Right lobe of liver (tissue), 6 donors: Measurements from ENCODE around the gene LGMN. TPM values are rescaled to one million over a fixed set of nuclear protein-coding genes. Genes with fewer than 3 reads are reported as not detected.

ENCODE experiments used
- ATAC-seq, 4 donors: fragments of 200-7000 bp; cut with Tn5 transposase; one replicate each; pipeline ENCODE4 v1.9.1; 2020; ENCODE audit warnings: mild to moderate bottlenecking in 4 of 4, moderate library complexity in 4 of 4
- DNase-seq, 3 donors: peaks; one replicate each; pipeline ENCODE4 v3.0.0-alpha.2; 2020
- H3K27ac ChIP-seq, 3 donors: fragments of 200-600 bp; one replicate each; pipeline ENCODE4 v1.8.0; 2022
- H3K27me3 ChIP-seq, 2 donors: fragments of 200-600 bp; one replicate each; pipeline ENCODE4 v1.8.0; 2022
- H3K36me3 ChIP-seq, 4 donors: fragments of 200-600 bp; sonication (generic) in 1 of 4; one replicate each; pipeline versions ENCODE4 v1.5.1 to v1.8.0; 2017 to 2022; ENCODE audit warnings: control low read depth in 1 of 4
- H3K4me1 ChIP-seq, 4 donors: fragments of 200-600 bp; sonication (generic) in 1 of 4; one replicate each; pipeline versions ENCODE4 v1.5.1 to v1.8.0; 2017 to 2022; ENCODE audit warnings: control low read depth in 1 of 4
- H3K4me3 ChIP-seq, 3 donors: fragments of 200-600 bp; one replicate each; pipeline ENCODE4 v1.8.0; 2022
- H3K9me3 ChIP-seq, 4 donors: fragments of 200-600 bp; sonication (generic) in 1 of 4; one replicate each; pipeline versions ENCODE4 v1.5.1 to v1.8.0; 2017 to 2022; ENCODE audit warnings: control low read depth in 1 of 4
- POLR2A ChIP-seq: fragments of 450-650 bp; IDR thresholded peaks from one replicate; pipeline ENCODE4 v1.6.1; 2017; ENCODE audit warnings: antibody characterized with exemption, mild to moderate bottlenecking
- WGBS: methylation state at CpG from one replicate; pipeline ENCODE4 v1.1.6; 2018; ENCODE audit warnings: low coverage, low lambda C conversion rate; ENCODE audit not compliant: insufficient coverage; ENCODE audit errors: missing lambda C conversion rate; 5-methylcytosine and 5-hydroxymethylcytosine counted together
- intact Hi-C, 2 donors: fragments of 100-400 bp; cut with DNase I; formaldehyde crosslinking; loops; one replicate each; pipeline versions ENCODE4 v1.11.2 to v1.14.1; 2022
- total RNA-seq, 6 experiments: library from RNA; depleted of rRNA in 2 of 6; stranded (reverse); fragments of >200 nt in 2 of 6; fragmentation: NEBNext Ultra II Directional in 3 of 6; extraction: Animal tissue kit (Norgen Biotek cat#: 25700) in 3 of 6; gene quantifications; one replicate each; pipeline versions ENCODE4 v1.1.0 to v1.2.4, GENCODE V29; 2016 to 2023
- TF ChIP-seq, protein P1 (sequence below), 4 donors: fragments of 200-600 bp in 3 of 4; fragments of 450-650 bp in 1 of 4; IDR thresholded peaks; one replicate each; pipeline versions ENCODE4 v1.5.1 to v1.8.0; 2016 to 2022; ENCODE audit warnings: antibody characterized with exemption in 4 of 4, mild to moderate bottlenecking in 2 of 4
- donor health status: DM: no; HTN: yes; CAD: no.
- donor health status: DM: no; HTN: no; CAD: no.
- donor health status: DM: no; HTN: no; CAD: no.
- donor health status: DM: no; HTN: yes; CAD: no.
- donor health status: DM: no; HTN: yes; CAD: no.

The LGMN gene
- total RNA-seq, 6 experiments from 2014 or later: 39.6 to 111 (median 49.3) TPM

GRCh38 chr14:92729634-92730358 lies 18.6 kb downstream of the LGMN start:
- 55% methylated on average over 14 of the region's 14 CpGs for WGBS
- no peaks in the 10 kb centered on the region for H3K4me1 ChIP-seq
- intact Hi-C loops: no loop called here
- ATAC-seq (no peak), DNase-seq (no peak)
- no peaks in the 10 kb centered on the region for H3K27me3 ChIP-seq
- no peak for TF ChIP-seq POLR2A
- TF ChIP-seq, protein P1, sequence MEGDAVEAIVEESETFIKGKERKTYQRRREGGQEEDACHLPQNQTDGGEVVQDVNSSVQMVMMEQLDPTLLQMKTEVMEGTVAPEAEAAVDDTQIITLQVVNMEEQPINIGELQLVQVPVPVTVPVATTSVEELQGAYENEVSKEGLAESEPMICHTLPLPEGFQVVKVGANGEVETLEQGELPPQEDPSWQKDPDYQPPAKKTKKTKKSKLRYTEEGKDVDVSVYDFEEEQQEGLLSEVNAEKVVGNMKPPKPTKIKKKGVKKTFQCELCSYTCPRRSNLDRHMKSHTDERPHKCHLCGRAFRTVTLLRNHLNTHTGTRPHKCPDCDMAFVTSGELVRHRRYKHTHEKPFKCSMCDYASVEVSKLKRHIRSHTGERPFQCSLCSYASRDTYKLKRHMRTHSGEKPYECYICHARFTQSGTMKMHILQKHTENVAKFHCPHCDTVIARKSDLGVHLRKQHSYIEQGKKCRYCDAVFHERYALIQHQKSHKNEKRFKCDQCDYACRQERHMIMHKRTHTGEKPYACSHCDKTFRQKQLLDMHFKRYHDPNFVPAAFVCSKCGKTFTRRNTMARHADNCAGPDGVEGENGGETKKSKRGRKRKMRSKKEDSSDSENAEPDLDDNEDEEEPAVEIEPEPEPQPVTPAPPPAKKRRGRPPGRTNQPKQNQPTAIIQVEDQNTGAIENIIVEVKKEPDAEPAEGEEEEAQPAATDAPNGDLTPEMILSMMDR (IDR thresholded peaks at IDR 0.05): no peak
- no peaks in the 10 kb centered on the region for H3K9me3 ChIP-seq
- H3K27ac ChIP-seq: no peak overlapping the region
- H3K36me3 ChIP-seq: peaks cover 0 to 16% (median 0%) of the 10 kb centered on the region in 4 donors
- H3K4me3 ChIP-seq: no peak overlapping the region

GRCh38 chr14:92728759-92729364 lies 19.6 kb downstream of the LGMN start:
- no peaks in the 10 kb centered on the region for H3K27me3 ChIP-seq
- no peak overlapping the region for H3K27ac ChIP-seq
- H3K36me3 ChIP-seq: peaks cover 0 to 16% (median 0%) of the 10 kb centered on the region in 4 donors
- WGBS: 44% methylated on average over 8 of the region's 8 CpGs
- H3K4me1 ChIP-seq: no peaks in the 10 kb centered on the region
- no peak overlapping the region for H3K4me3 ChIP-seq
- ATAC-seq (peak in 3 of 4 donors; percentile 8 to 14 (median 11)), DNase-seq (no peak)
- H3K9me3 ChIP-seq: no peaks in the 10 kb centered on the region
- no peak for TF ChIP-seq POLR2A
- TF ChIP-seq, protein P1 (IDR thresholded peaks at IDR 0.05): no peak
- intact Hi-C loops: no loop called here

DNA sequence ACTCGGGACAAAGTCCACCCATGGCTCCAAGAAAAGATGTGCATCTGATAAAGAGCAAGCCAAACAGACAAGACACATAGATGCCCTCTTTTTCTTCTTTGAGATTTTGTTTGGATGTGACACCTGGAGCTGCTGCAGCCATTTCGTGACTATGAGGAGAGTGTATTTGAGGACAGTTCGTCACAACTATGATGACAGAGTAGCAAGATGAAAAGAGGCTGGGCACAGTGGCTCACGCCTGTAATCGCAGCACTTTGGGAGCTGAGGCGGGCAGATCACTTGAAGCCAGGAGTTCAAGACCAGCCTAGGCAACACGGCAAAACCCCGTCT lies 21.5 kb downstream of the LGMN start:
- intact Hi-C loops: no loop called here
- Histone ChIP-seq H3K4me3 (no peak overlapping the region), H3K9me3 (no peaks in the 10 kb centered on the region), H3K36me3 (peaks cover 0 to 8% (median 0%) of the 10 kb centered on the region in 4 donors), H3K27ac (peak overlapping the region in 2 of 3 donors; percentile 22 to 67), H3K27me3 (no peaks in the 10 kb centered on the region), H3K4me1 (no peaks in the 10 kb centered on the region)
- 86% methylated on average over 7 of the region's 8 CpGs for WGBS
- ATAC-seq: no peak
- DNase-seq: no peak
- TF ChIP-seq, protein P1 (IDR thresholded peaks at IDR 0.05): no peak
- no peak for TF ChIP-seq POLR2A

DNA sequence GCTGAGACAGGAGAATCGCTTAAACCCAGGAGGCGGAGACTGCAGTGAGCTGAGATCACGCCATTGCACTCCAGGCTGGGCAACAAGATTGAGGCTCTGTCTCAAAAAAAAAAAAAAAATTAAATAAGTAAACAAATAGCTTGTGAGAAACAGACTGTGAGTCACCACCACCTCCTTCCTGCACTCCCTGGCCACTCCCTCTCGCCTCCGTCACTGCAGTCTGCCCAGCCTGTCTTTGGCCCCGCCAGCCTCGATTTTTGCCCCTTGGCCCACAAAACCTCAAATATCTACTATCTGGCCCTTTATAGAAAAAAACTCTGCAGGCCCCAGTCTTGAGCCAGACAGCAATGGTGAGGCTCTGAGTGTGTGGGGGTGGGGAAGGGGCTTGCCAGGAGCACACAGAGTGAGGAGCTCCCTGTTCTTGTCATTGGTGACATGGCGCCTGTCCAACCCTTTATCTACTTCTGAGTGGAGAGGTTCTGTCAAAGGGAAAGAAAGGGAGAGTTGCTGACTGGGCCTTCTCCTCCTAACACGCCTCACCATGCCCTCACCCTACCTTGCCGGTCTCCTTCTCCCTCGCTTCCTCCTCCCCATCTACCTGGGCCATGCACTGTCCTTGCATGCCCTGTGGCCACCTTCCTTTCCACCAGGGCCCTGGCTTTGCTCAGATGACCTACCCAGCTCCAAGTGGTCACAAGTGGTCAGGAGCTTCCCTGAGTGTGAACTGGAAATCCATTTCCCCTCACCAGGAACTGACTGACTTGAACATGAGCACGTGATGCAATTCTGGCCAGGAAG lies 22.1 kb downstream of the LGMN start:
- intact Hi-C loops: no loop called here
- H3K27ac ChIP-seq: peak overlapping the region in 2 of 3 donors; percentile 59 to 67
- no peak overlapping the region for H3K4me3 ChIP-seq
- no peaks in the 10 kb centered on the region for H3K4me1 ChIP-seq
- TF ChIP-seq POLR2A: no peak
- TF ChIP-seq, protein P1 (IDR thresholded peaks at IDR 0.05): no peak
- peak; percentile 48 to 79 (median 72) for ATAC-seq
- peaks cover 0 to 3% (median 0%) of the 10 kb centered on the region in 4 donors for H3K36me3 ChIP-seq
- DNase-seq: peak in 2 of 3 donors; percentile 59 to 77
- WGBS: 63% methylated on average over 10 of the region's 12 CpGs
- no peaks in the 10 kb centered on the region for H3K27me3 ChIP-seq
- H3K9me3 ChIP-seq: no peaks in the 10 kb centered on the region
